Measurements from ENCODE around the gene PLCH2. TPM values are rescaled to one million over a fixed set of nuclear protein-coding genes. Genes with fewer than 3 reads are reported as not detected.

PLCH2 gene, protein sequence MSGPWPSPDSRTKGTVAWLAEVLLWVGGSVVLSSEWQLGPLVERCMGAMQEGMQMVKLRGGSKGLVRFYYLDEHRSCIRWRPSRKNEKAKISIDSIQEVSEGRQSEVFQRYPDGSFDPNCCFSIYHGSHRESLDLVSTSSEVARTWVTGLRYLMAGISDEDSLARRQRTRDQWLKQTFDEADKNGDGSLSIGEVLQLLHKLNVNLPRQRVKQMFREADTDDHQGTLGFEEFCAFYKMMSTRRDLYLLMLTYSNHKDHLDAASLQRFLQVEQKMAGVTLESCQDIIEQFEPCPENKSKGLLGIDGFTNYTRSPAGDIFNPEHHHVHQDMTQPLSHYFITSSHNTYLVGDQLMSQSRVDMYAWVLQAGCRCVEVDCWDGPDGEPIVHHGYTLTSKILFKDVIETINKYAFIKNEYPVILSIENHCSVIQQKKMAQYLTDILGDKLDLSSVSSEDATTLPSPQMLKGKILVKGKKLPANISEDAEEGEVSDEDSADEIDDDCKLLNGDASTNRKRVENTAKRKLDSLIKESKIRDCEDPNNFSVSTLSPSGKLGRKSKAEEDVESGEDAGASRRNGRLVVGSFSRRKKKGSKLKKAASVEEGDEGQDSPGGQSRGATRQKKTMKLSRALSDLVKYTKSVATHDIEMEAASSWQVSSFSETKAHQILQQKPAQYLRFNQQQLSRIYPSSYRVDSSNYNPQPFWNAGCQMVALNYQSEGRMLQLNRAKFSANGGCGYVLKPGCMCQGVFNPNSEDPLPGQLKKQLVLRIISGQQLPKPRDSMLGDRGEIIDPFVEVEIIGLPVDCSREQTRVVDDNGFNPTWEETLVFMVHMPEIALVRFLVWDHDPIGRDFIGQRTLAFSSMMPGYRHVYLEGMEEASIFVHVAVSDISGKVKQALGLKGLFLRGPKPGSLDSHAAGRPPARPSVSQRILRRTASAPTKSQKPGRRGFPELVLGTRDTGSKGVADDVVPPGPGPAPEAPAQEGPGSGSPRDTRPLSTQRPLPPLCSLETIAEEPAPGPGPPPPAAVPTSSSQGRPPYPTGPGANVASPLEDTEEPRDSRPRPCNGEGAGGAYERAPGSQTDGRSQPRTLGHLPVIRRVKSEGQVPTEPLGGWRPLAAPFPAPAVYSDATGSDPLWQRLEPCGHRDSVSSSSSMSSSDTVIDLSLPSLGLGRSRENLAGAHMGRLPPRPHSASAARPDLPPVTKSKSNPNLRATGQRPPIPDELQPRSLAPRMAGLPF (N-terminal part only)
- total RNA-seq, result under 1 TPM; 0.04 to 0.60 (median 0.13) TPM
- under 1 TPM in 2 of 3 donors, not detected in 1; 0.05 to 0.12 TPM for polyA plus RNA-seq
- long read RNA-seq, donor 1, result 0 reads
- long read RNA-seq, donor 2, result 0 reads

DNA sequence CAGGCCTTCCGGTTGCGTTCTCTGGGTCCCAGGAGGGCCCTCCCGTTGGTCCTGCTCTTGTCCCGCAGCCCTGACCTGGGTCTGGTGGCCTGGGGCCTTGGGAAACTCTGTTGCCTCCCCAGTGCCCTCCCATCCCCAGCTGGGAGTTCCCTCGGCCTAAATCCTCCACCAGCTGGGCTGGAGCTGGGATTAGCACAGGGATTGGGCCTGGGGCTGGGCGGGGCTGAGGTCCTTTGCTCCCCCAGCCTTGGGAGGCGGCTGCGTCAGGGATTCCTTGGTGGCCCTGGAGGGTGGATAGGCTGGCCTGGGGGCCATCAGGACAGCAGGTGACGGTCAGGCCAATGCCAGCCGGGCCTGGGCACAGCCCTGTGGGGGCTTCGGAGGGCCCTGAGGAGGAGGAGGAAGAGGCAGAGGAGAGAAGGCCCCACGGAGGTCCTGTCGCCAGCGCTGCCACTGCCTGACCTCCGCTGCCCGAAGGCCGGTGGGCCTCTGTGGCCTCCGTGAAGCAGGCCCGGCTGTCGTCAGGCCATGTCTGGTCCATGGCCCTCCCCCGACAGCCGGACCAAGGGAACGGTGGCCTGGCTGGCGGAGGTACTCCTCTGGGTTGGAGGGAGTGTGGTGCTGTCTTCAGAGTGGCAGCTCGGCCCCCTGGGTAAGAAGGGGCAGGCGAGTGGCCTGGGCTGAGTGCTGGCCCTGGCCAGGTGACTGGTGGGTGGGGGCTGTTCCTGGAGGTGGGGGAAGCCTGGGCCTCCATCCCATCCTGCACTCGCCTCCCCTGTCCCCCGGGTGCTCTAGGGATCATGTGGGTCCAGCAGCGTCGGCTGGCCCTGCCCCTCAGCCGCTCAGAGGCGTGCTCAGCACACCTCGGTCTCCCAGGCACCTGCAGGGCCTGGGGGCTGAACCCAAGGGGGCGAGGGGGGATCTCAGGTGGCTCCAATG lies at the start of gene PLCH2:
Gene PLCH2 (plus strand): TSS at position 229 of the 939 bp plus-strand sequence. CDS start 300 bp downstream, at position 529.
- no peak for ATAC-seq
- no peak within 1 kb of the TSS for H3K27ac ChIP-seq

DNA sequence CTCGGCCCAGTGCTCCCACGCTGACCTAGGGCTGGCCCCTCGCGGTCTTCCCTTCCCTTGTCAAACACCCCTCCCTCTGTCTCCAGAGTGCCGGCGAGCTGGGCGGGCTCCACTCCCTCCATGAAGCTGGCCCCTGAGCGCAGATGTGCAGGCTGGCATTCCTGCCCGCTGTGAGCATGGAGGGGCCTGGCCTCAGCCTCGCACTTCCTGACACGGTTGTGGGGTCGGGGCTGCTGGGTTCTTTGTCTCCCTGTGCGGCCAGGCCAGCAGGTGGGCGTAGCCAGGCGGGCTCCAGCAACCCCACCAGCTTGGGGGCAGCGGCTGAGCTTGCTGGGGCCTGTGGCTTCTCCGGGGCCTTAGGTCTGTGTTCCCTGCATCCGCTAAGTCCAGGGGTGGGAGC lies 49.5 kb upstream of the PLCH2 start:
- ATAC-seq (no peak), DNase-seq (no peak)
- Histone ChIP-seq H3K27ac (no peak overlapping the region), H3K4me1 (no peaks in the 10 kb centered on the region), H3K27me3 (ENCODE audit: insufficient read depth in 3 of 3, low read length in 2 of 3) (peaks cover 0 to 47% (median 19%) of the 10 kb centered on the region in 3 donors), H3K9me3 (no peaks in the 10 kb centered on the region), H3K36me3 (ENCODE audit: insufficient read depth in 1 of 2, low read depth in 1 of 2) (no peaks in the 10 kb centered on the region), H3K4me3 (no peak overlapping the region)
- intact Hi-C loops (cut with DNase I), result no loop called here
- 62 to 69% (median 63%) methylated on average over 17 to 18 of the region's 18 CpGs for WGBS, 3 donors
- TF ChIP-seq, protein P1, sequence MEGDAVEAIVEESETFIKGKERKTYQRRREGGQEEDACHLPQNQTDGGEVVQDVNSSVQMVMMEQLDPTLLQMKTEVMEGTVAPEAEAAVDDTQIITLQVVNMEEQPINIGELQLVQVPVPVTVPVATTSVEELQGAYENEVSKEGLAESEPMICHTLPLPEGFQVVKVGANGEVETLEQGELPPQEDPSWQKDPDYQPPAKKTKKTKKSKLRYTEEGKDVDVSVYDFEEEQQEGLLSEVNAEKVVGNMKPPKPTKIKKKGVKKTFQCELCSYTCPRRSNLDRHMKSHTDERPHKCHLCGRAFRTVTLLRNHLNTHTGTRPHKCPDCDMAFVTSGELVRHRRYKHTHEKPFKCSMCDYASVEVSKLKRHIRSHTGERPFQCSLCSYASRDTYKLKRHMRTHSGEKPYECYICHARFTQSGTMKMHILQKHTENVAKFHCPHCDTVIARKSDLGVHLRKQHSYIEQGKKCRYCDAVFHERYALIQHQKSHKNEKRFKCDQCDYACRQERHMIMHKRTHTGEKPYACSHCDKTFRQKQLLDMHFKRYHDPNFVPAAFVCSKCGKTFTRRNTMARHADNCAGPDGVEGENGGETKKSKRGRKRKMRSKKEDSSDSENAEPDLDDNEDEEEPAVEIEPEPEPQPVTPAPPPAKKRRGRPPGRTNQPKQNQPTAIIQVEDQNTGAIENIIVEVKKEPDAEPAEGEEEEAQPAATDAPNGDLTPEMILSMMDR (IDR thresholded peaks at IDR 0.05), result no peak

More for the DNA sequence above, at the start of gene PLCH2:
- intact Hi-C loops (cut with DNase I), result no loop called here
- DNase-seq, result no peak
- 76 to 83% (median 78%) methylated on average over 30 to 34 of the region's 34 CpGs for WGBS, 3 donors
- H3K27me3 ChIP-seq (ENCODE audit: insufficient read depth in 3 of 3, low read length in 2 of 3), result peaks cover 0 to under 1% (median 0%) of the 10 kb centered on the region in 3 donors
- TF ChIP-seq, protein P1 (IDR thresholded peaks at IDR 0.05), result no peak
- no peaks in the 10 kb centered on the region for H3K36me3 ChIP-seq (ENCODE audit: insufficient read depth in 1 of 2, low read depth in 1 of 2)
- no peak within 1 kb of the TSS for H3K4me3 ChIP-seq
- H3K9me3 ChIP-seq, result no peaks in the 10 kb centered on the region
- H3K4me1 ChIP-seq, result peaks cover 6% of the 10 kb centered on the region

DNA sequence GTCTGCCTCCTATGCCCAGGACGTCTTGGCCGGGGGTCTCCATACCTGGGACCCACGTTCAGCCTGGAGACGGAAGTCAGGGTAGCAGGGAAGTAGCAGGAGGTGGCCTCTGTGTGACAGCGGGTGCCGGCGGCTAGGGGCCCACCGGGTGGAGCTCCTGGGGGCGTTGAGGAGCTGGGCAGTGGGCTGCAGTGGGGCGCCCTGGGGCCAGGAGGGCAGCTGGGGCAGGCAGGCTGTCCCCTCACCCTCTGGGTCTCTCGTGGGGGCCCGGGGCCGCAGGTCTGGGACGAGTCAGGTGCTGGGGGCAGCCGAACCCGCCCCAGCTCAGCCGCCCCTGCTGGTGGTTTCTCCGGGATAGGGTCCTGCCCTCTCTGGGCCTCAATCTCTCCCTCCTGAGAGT lies 49.0 kb upstream of the PLCH2 start:
- intact Hi-C loops (cut with DNase I), result no loop called here

More for the DNA sequence above, 49.0 kb upstream of the PLCH2 start:
- ATAC-seq, result peak in 1 of 4 donors; percentile 15
- TF ChIP-seq, protein P1 (IDR thresholded peaks at IDR 0.05), result no peak
- Histone ChIP-seq H3K36me3 (ENCODE audit: insufficient read depth in 1 of 2, low read depth in 1 of 2) (no peaks in the 10 kb centered on the region), H3K27me3 (ENCODE audit: insufficient read depth in 3 of 3, low read length in 2 of 3) (peaks cover 0 to 48% (median 19%) of the 10 kb centered on the region in 3 donors), H3K4me1 (no peaks in the 10 kb centered on the region), H3K4me3 (no peak overlapping the region), H3K9me3 (no peaks in the 10 kb centered on the region), H3K27ac (no peak overlapping the region)
- 79 to 85% (median 84%) methylated on average over 16 to 18 of the region's 18 CpGs for WGBS, 3 donors
- DNase-seq, result no peak

Data from psoas muscle (tissue), 8 donors.